Upper lobe of right lung (tissue), 1 donor: Measurements from ENCODE around the gene DEPP1. TPM values are rescaled to one million over a fixed set of nuclear protein-coding genes. Genes with fewer than 3 reads are reported as not detected.

Source experiments
- ATAC-seq: fragments of 200-7000 bp; cut with Tn5 transposase; one replicate; pipeline ENCODE4 v1.9.1; 2020; ENCODE audit warnings: mild to moderate bottlenecking, moderate library complexity
- DNase-seq: peaks from one replicate; pipeline ENCODE4 v3.0.0-alpha.2; 2020
- H3K27ac ChIP-seq: fragments of 200-600 bp; one replicate; pipeline ENCODE4 v1.8.0; 2022
- H3K27me3 ChIP-seq: fragments of 200-600 bp; one replicate; pipeline ENCODE4 v1.8.0; 2022; ENCODE audit warnings: mild to moderate bottlenecking
- H3K36me3 ChIP-seq: fragments of 200-600 bp; one replicate; pipeline ENCODE4 v1.8.0; 2022
- H3K4me1 ChIP-seq: fragments of 200-600 bp; one replicate; pipeline ENCODE4 v1.8.0; 2022
- H3K4me3 ChIP-seq: fragments of 200-600 bp; one replicate; pipeline ENCODE4 v1.8.0; 2022; ENCODE audit warnings: mild to moderate bottlenecking
- H3K9me3 ChIP-seq: fragments of 200-600 bp; one replicate; pipeline ENCODE4 v1.8.0; 2022
- intact Hi-C: fragments of 100-400 bp; cut with DNase I; formaldehyde crosslinking; loops from one replicate; pipeline ENCODE4 v1.11.0; 2022
- total RNA-seq: library from RNA; stranded (reverse); fragmentation: NEBNext Ultra II Directional; extraction: Animal tissue kit (Norgen Biotek cat#: 25700); gene quantifications from one replicate; pipeline ENCODE4 v1.2.1, GENCODE V29; 2021
- TF ChIP-seq, protein P1 (sequence below): fragments of 200-600 bp; IDR thresholded peaks from one replicate; pipeline ENCODE4 v1.8.0; 2022; ENCODE audit warnings: antibody characterized with exemption
- donor health status: DM: no; HTN: yes; CAD: no; lungs with severe emphysema.

Gene DEPP1
- total RNA-seq, 1 donor from 2014 or later, result 160 TPM

DNA sequence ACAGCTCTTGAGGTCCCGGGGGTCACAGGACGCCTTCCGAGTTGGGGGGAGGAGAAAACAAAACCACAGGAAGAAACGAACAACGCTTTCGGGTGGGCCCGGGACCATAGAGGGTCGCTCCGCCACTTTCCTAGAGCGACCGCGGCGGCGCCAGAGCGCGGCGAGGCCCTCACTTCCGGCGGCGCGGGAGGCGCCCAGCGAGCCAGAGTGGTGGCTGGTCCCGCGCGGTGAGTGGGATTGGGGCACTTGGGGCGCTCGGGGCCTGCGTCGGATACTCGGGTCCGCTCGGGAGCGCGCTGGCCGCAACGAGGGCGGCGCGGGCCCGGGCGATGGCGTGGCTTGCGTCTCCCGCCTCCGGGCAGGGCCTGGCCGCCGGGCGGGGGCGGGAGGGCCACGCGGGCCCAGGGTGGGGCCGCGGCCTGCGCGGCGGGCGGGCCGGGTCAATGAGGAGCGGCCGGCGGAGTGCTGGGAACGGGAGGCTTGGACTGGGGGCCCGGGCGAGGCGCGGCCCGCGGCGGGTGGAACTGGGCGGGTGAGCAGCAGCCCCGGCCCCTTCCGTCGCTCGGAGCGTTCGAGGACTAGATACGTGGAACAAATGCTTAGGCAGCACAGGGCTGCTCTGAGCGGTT lies 22.3 kb upstream of the DEPP1 start, which contains the start of gene ZNF22:
Gene ZNF22 (plus strand): TSS at position 172 of the 629 bp plus-strand sequence. CDS start 2,446 bp downstream, outside the sequence.
- intact Hi-C loops, result no loop called here
- Histone ChIP-seq H3K4me1 (peaks cover 51% of the 10 kb centered on the region), H3K36me3 (peaks cover 21% of the 10 kb centered on the region), H3K4me3 (peak within 1 kb of the TSS; percentile 64), H3K9me3 (no peaks in the 10 kb centered on the region), H3K27ac (peak within 1 kb of the TSS; percentile 95), H3K27me3 (no peaks in the 10 kb centered on the region)
- TF ChIP-seq, protein P1, sequence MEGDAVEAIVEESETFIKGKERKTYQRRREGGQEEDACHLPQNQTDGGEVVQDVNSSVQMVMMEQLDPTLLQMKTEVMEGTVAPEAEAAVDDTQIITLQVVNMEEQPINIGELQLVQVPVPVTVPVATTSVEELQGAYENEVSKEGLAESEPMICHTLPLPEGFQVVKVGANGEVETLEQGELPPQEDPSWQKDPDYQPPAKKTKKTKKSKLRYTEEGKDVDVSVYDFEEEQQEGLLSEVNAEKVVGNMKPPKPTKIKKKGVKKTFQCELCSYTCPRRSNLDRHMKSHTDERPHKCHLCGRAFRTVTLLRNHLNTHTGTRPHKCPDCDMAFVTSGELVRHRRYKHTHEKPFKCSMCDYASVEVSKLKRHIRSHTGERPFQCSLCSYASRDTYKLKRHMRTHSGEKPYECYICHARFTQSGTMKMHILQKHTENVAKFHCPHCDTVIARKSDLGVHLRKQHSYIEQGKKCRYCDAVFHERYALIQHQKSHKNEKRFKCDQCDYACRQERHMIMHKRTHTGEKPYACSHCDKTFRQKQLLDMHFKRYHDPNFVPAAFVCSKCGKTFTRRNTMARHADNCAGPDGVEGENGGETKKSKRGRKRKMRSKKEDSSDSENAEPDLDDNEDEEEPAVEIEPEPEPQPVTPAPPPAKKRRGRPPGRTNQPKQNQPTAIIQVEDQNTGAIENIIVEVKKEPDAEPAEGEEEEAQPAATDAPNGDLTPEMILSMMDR, result peak; percentile 22
- DNase-seq, result peak; percentile 88
- ATAC-seq, result peak; percentile 91

DNA sequence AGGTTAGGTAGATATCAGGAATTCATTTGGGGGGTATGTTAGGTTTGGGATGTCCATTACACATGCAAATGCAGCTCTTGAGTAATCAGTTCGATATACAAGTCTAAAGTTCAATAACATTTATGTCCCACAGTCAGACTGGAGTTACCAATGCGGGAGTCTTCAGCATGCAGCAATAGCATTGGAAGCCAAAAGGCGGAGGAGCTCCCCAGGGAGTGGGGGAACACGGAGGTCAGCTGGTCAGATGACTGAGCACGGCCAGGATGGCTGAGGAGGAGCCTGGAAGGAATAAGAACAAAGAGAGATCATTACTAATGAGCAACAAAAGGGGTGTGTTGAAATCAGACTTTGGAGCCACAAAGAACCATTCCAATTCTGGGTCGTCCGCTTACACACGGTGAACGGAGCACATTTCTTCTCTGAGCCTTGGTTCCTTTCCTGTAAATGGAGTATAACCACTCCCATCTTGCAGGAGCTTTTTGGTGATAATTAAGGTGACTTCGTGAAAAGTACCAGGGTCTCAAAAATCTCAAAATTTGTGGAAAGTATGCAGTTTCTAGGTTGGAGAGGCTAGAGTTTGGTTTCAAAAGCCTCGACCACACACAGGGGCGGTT lies 21.6 kb upstream of the DEPP1 start:
- ATAC-seq, result peak; percentile 14
- DNase-seq, result no peak
- Histone ChIP-seq H3K27ac (peak overlapping the region; percentile 95), H3K9me3 (no peaks in the 10 kb centered on the region), H3K4me3 (peak overlapping the region; percentile 64), H3K4me1 (peaks cover 58% of the 10 kb centered on the region), H3K36me3 (peaks cover 19% of the 10 kb centered on the region), H3K27me3 (no peaks in the 10 kb centered on the region)
- TF ChIP-seq, protein P1, result no peak
- intact Hi-C loops, result no loop called here

DNA sequence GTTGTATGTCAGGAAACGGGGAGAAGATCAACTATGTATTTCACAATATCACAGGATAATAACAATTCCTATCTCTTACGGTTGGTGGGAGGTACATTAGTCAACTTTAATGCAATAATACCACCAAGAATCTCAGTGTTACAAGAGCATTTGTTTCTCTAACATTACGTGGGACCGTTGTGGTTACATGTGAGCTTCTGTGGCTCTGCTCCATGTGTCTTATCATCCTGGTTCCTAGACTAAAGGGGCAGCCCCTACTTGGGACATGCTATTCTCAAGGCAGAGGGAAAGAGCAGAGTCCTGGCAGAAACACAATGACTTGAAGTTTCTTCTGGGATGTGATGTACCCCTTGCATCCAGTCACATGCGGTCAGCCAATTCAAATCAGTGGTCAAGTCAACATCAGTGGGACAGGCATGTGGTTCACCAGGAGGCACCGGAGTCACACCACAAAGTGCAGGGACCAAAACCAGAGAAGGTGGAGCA lies 19.6 kb upstream of the DEPP1 start:
- intact Hi-C loops, result no loop called here
- no peak for DNase-seq
- Histone ChIP-seq H3K4me1 (peaks cover 77% of the 10 kb centered on the region), H3K27me3 (no peaks in the 10 kb centered on the region), H3K27ac (peak overlapping the region; percentile 78), H3K4me3 (no peak overlapping the region), H3K36me3 (peaks cover 2% of the 10 kb centered on the region), H3K9me3 (no peaks in the 10 kb centered on the region)
- TF ChIP-seq, protein P1, result no peak
- no peak for ATAC-seq

DNA sequence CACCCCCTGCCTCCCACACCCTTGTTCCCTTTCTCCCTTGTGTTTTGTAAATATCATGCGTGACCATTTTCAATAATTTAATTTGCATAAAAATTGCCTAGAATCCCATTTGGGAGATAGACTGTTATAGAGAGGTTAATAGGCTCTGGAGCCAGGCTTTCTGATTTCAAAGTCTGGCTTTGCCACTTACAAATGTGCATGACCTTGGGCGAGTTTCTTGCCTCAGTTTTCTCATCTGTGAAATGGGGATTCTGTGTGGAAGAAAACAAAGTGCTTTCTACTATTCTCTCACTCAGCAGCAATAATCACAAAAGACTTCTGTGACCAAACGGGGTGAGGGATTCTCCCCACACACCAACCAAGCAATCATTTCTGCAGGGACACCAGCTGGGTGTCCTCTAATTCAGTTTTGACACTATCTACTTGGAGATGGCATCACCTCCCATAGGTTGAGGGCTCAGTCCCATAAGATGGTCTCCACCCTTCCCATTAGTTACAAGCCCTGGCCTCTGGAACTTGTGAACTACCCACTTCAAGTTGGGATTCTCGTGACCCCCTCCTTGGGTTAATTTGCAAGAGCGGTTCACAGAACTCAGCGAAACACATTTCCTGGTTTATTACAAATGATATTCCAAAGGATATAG lies 18.6 kb upstream of the DEPP1 start:
- Histone ChIP-seq H3K27ac (peak overlapping the region; percentile 78), H3K27me3 (no peaks in the 10 kb centered on the region), H3K4me1 (peaks cover 74% of the 10 kb centered on the region), H3K9me3 (no peaks in the 10 kb centered on the region), H3K4me3 (no peak overlapping the region), H3K36me3 (peaks cover 6% of the 10 kb centered on the region)
- intact Hi-C loops, result no loop called here
- DNase-seq, result no peak
- no peak for ATAC-seq
- TF ChIP-seq, protein P1, result no peak

DNA sequence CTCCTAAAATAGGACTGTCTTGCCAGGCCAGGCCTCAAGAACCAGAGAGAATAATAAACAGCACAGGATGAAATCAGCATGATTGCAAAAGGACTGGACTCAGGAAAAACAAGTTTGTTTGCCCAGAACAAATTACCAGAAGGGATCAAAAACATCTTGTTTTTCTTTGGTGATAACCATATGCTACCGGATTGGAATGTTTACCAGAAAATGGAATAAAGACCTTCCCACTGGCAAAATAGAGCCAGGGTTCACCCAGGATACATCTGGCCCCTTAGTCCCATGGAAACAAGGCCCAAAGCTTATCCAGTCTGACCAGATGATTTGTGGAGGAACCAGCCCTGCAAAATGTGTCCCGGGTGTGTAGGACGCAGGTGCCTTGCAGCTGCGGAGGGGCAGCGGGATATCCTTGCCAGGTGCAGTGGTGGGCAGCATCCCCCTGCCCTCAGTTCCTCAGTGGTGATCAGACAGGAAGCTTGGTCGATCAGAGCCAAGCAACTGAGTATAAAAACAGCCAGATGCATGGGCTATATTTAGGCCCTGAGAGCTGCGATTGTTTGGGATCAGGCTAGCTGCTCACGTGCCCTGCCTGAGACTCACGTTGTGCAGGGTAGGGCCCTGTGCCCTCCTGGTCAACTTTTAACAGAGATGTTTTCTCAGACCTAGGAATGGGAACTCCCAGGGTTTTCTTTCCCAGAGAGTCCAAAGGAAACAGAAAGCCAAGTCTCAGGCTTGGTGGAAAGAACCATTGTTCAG lies 17.5 kb upstream of the DEPP1 start:
- Histone ChIP-seq H3K36me3 (peaks cover 6% of the 10 kb centered on the region), H3K27ac (peak overlapping the region; percentile 78), H3K4me1 (peaks cover 73% of the 10 kb centered on the region), H3K27me3 (no peaks in the 10 kb centered on the region), H3K9me3 (no peaks in the 10 kb centered on the region), H3K4me3 (no peak overlapping the region)
- no peak for DNase-seq
- ATAC-seq, result no peak
- TF ChIP-seq, protein P1, result no peak
- intact Hi-C loops, result no loop called here
